ENCODE data around the gene PCDHA12.
"Not testable (repeated sequence)": the region's sequence is repeated elsewhere in the genome, so short reads cannot be mapped to it uniquely, and the experiment has no call there.

The PCDHA12 gene, protein sequence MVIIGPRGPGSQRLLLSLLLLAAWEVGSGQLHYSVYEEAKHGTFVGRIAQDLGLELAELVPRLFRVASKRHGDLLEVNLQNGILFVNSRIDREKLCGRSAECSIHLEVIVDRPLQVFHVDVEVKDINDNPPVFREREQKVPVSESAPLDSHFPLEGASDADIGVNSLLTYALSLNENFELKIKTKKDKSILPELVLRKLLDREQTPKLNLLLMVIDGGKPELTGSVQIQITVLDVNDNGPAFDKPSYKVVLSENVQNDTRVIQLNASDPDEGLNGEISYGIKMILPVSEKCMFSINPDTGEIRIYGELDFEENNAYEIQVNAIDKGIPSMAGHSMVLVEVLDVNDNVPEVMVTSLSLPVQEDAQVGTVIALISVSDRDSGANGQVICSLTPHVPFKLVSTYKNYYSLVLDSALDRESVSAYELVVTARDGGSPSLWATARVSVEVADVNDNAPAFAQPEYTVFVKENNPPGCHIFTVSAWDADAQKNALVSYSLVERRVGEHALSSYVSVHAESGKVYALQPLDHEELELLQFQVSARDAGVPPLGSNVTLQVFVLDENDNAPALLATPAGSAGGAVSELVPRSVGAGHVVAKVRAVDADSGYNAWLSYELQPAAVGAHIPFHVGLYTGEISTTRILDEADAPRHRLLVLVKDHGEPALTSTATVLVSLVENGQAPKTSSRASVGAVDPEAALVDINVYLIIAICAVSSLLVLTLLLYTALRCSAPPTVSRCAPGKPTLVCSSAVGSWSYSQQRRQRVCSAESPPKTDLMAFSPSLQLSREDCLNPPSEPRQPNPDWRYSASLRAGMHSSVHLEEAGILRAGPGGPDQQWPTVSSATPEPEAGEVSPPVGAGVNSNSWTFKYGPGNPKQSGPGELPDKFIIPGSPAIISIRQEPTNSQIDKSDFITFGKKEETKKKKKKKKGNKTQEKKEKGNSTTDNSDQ

DNA sequence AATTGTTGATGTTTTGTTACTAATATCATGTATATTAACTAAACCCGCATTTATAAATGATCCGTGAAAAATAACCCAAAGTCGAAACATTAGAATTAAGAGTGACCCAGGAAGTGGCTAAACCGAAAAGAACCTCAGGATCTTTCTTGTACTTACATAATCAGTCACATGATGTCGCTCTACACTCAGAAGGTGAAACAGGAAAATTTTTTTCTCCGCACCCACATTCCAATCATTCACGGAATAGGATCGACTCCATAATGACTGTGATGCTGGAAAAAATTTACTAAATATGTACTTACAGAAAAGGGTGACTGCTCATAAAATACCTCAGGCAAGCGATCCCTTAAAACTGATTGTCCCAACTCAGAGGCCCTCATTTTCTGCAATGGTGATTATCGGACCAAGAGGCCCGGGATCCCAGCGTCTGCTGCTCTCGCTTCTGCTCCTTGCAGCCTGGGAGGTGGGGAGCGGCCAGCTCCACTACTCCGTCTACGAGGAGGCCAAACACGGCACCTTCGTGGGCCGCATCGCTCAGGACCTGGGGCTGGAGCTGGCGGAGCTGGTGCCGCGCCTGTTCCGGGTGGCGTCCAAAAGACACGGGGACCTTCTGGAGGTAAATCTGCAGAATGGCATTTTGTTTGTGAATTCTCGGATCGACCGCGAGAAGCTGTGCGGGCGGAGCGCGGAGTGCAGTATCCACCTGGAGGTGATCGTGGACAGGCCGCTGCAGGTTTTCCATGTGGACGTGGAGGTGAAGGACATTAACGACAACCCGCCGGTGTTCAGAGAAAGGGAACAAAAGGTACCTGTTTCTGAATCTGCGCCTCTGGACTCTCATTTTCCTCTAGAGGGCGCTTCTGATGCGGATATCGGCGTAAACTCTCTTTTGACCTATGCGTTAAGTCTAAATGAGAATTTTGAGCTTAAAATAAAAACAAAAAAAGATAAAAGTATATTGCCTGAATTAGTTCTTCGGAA is at the start of gene PCDHA12:
Gene PCDHA12, plus strand, starts transcription at position 224 of the 981 bp plus-strand sequence. Its CDS starts 165 bp downstream, at position 389.
- DNase-seq (ENCODE audit: low spot score): peak; percentile 5

- no peak for DNase-seq (ENCODE audit: low spot score)
Observed at GRCh38 chr5:140827704-140828361, 47.3 kb upstream of the PCDHA12 start, which contains the start of gene PCDHA6. TSS of gene PCDHA6 (plus strand) at chr5:140827960. CDS start at chr5:140828092, 132 bp downstream.

DNA sequence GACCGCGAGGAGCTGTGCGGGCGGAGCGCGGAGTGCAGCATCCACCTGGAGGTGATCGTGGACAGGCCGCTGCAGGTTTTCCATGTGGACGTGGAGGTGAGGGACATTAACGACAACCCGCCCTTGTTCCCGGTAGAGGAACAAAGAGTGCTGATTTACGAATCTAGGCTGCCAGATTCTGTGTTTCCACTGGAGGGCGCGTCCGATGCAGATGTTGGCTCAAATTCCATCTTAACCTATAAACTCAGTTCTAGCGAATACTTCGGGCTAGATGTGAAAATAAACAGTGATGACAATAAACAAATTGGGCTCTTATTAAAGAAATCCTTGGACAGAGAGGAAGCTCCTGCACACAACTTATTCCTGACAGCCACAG is 46.8 kb upstream of the PCDHA12 start:
- no peak for DNase-seq (ENCODE audit: low spot score)

GRCh38 chr5:140829511-140830501 is 45.3 kb upstream of the PCDHA12 start:
- DNase-seq (ENCODE audit: low spot score): not testable (repeated sequence)

- DNase-seq (ENCODE audit: low spot score): no peak
Observed at GRCh38 chr5:140833993-140834392, 41.1 kb upstream of the PCDHA12 start, which contains the start of gene PCDHA7. TSS of gene PCDHA7 (plus strand) at chr5:140834269. CDS start at chr5:140834384, 115 bp downstream.

DNA sequence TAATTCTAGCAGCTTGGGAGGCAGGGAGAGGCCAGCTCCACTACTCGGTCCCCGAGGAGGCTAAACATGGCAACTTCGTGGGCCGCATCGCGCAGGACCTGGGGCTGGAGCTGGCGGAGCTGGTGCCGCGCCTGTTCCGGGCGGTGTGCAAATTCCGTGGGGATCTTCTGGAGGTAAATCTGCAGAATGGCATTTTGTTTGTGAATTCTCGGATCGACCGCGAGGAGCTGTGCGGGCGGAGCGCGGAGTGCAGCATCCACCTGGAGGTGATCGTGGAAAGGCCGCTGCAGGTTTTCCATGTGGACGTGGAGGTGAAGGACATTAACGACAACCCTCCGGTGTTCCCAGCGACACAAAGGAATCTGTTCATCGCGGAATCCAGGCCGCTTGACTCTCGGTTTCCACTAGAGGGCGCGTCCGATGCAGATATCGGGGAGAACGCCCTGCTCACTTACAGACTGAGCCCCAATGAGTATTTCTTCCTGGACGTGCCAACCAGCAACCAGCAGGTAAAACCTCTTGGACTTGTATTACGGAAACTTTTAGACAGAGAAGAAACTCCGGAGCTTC is 40.6 kb upstream of the PCDHA12 start:
- not testable (repeated sequence) for DNase-seq (ENCODE audit: low spot score)

DNA sequence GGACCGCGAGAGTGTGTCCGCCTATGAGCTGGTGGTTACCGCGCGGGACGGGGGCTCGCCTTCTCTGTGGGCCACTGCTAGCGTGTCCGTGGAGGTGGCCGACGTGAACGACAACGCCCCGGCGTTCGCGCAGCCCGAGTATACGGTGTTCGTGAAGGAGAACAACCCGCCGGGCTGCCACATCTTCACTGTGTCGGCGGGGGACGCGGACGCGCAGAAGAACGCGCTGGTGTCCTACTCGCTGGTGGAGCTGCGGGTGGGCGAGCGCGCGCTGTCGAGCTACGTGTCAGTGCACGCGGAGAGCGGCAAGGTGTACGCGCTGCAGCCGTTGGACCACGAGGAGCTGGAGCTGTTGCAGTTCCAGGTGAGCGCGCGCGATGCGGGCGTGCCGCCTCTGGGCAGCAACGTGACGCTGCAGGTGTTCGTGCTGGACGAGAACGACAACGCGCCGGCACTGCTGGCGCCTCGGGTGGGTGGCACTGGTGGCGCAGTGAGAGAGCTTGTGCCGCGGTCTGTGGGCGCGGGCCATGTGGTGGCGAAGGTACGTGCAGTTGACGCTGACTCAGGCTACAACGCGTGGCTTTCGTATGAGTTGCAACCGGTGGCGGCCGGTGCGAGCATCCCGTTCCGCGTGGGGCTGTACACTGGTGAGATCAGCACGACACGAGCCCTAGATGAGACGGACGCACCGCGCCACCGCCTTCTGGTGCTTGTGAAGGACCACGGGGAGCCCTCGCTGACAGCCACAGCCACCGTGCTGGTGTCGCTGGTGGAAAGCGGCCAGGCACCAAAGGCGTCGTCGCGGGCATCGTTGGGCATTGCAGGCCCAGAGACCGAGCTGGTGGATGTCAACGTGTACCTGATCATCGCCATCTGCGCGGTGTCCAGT is 39.2 kb upstream of the PCDHA12 start:
- no peak for DNase-seq (ENCODE audit: low spot score)

GRCh38 chr5:140840978-140841962 is 33.8 kb upstream of the PCDHA12 start, which contains the start of gene PCDHA8:
TSS of gene PCDHA8 (plus strand) at chr5:140841187. CDS start at chr5:140841322, 135 bp downstream.
- DNase-seq (ENCODE audit: low spot score): peak; percentile 72

GRCh38 chr5:140842798-140843733 is 32.0 kb upstream of the PCDHA12 start:
- no peak for DNase-seq (ENCODE audit: low spot score)

DNA sequence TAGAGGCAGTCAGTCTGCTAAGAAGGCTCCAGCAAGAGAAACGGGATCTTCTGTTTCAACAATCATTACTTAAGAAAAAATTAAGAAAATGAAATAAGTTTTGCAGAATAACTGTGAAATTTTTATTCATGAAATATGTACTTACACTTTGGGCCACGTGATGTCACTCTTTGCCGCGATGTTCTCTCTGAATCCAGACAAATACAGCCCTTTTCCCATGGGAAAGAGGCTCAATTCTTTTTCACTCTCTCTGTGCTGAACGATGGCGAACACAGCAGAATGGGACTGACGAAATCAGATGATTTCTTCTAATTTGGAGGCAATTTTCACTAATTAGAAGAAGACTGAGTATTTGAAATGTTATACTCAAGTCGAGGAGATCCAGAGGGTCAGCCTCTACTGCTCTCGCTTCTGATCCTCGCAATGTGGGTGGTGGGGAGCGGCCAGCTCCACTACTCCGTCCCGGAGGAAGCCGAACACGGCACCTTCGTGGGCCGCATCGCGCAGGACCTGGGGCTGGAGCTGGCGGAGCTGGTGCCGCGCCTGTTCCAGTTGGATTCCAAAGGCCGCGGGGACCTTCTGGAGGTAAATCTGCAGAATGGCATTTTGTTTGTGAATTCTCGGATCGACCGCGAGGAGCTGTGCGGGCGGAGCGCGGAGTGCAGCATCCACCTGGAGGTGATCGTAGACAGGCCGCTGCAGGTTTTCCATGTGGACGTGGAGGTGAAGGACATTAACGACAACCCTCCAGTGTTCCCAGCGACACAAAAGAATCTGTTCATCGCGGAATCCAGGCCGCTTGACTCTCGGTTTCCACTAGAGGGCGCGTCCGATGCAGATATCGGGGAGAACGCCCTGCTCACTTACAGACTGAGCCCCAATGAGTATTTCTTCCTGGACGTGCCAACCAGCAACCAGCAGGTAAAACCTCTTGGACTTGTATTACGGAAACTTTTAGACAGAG is 26.7 kb upstream of the PCDHA12 start, which contains the start of gene PCDHA9:
Gene PCDHA9, plus strand, starts transcription at position 244 of the 964 bp plus-strand sequence. Its CDS starts 114 bp downstream, at position 358.
- not testable (repeated sequence) for DNase-seq (ENCODE audit: low spot score)

DNA sequence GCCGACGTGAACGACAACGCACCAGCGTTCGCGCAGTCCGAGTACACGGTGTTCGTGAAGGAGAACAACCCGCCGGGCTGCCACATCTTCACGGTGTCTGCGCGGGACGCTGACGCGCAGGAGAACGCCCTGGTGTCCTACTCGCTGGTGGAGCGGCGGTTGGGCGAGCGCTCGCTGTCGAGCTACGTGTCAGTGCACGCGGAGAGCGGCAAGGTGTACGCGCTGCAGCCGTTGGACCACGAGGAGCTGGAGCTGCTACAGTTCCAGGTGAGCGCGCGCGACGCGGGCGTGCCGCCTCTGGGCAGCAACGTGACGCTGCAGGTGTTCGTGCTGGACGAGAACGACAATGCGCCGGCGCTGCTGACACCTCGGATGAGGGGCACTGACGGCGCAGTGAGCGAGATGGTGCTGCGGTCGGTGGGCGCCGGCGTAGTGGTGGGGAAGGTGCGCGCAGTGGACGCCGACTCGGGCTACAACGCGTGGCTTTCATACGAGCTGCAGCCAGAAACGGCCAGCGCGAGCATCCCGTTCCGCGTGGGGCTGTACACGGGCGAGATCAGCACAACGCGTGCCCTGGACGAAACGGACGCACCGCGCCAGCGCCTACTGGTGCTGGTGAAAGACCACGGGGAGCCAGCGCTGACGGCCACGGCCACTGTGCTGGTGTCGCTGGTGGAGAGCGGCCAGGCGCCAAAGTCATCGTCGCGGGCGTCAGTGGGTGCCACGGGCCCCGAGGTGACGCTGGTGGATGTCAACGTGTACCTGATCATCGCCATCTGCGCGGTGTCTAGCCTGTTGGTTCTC is 25.1 kb upstream of the PCDHA12 start:
- DNase-seq (ENCODE audit: low spot score): not testable (repeated sequence)

GRCh38 chr5:140855772-140856674 is 19.1 kb upstream of the PCDHA12 start, which contains the start of gene PCDHA10:
TSS of gene PCDHA10 (plus strand) at chr5:140855897. CDS start at chr5:140856049, 152 bp downstream.
- peak; percentile 61 for DNase-seq (ENCODE audit: low spot score)

Data from NAMALWA (cell line).